AG04449 (cell line): ENCODE results near the gene FAT1.

Source experiments
- CTCF ChIA-PET: fragments of 350-600 bp; formaldehyde crosslinking; extraction: SDS; loops from one replicate; lab custom pipeline; 2021; ENCODE audit warnings: antibody characterized with exemption; lab: Yijun Ruan, JAX
- POLR2A ChIA-PET: fragments of 400-600, 350-600 bp; formaldehyde crosslinking; extraction: SDS; loops from one replicate; lab custom pipeline; 2020; ENCODE audit warnings: antibody characterized with exemption, inconsistent platforms; lab: Yijun Ruan, JAX
- DNase-seq: peaks from one replicate; pipeline ENCODE4 v3.0.0-alpha.2; 2010; ENCODE audit warnings: low read depth, low spot score
- H3K4me3 ChIP-seq: 2 replicates; pipeline ENCODE4 v1.5.1; 2011; ENCODE audit warnings: low read depth, mild to moderate bottlenecking, control low read depth, low read length
- CTCF ChIP-seq: IDR thresholded peaks from one replicate; pipeline ENCODE4 v1.5.1; 2011; ENCODE audit warnings: mild to moderate bottlenecking, moderate library complexity, low read length, control low read depth, inconsistent platforms; ENCODE audit not compliant: insufficient read depth; ENCODE audit errors: missing control alignments

FAT1 gene

GRCh38 chr4:186733778-186734177 is 10.1 kb upstream of the FAT1 start:
- ChIA-PET CTCF (no interaction called here), POLR2A (no interaction called here)
- no peak overlapping the region for H3K4me3 ChIP-seq
- TF ChIP-seq CTCF, result no peak
- no peak for DNase-seq

- CTCF ChIA-PET, result no interaction called here
- no peak for TF ChIP-seq CTCF
- POLR2A ChIA-PET, result no interaction called here
These were observed 7.0 kb upstream of the FAT1 start for GRCh38 chr4:186730621-186731020.

GRCh38 chr4:186729856-186730255 is 6.2 kb upstream of the FAT1 start:
- no peak for TF ChIP-seq CTCF
- no peak for DNase-seq
- ChIA-PET POLR2A (no interaction called here), CTCF (no interaction called here)
- H3K4me3 ChIP-seq, result no peak overlapping the region

More at GRCh38 chr4:186730621-186731020, 7.0 kb upstream of the FAT1 start:
- no peak overlapping the region for H3K4me3 ChIP-seq
- no peak for DNase-seq

- POLR2A ChIA-PET, result no interaction called here
- CTCF ChIA-PET, result interaction anchor here (2.0 kb wide), 1 partner anchor 11 kb away, joined by 6 read pairs; no protein-coding TSS in a partner anchor
- H3K4me3 ChIP-seq, result no peak overlapping the region
- no peak for DNase-seq
- TF ChIP-seq CTCF, result no peak
These were observed 5.1 kb upstream of the FAT1 start for GRCh38 chr4:186728631-186729271.

- DNase-seq, result no peak
- ChIA-PET CTCF (interaction anchor here (1.1 to 2.0 kb wide), 3 partner anchors 12 to 856 kb away, joined by 3 to 6 read pairs (median 3); no protein-coding TSS in a partner anchor), POLR2A (interaction anchor here (1.8 kb wide), 1 partner anchor 204 kb away, joined by 6 read pairs; no protein-coding TSS in a partner anchor)
- no peak for TF ChIP-seq CTCF
- H3K4me3 ChIP-seq, result peak overlapping the region; percentile 98
These were observed 4.4 kb upstream of the FAT1 start for GRCh38 chr4:186727977-186728519.

- peak overlapping the region; percentile 98 for H3K4me3 ChIP-seq
- DNase-seq, result no peak
- no peak for TF ChIP-seq CTCF
- CTCF ChIA-PET, result interaction anchor here (1.1 to 2.6 kb wide), 5 partner anchors 12 to 857 kb away, joined by 3 to 19 read pairs (median 6); no protein-coding TSS in a partner anchor
- POLR2A ChIA-PET, result interaction anchor here (0.7 to 1.8 kb wide), 2 partner anchors 118 to 205 kb away, joined by 3 to 6 read pairs; no protein-coding TSS in a partner anchor
These were observed 3.7 kb upstream of the FAT1 start for GRCh38 chr4:186727169-186727976.
